GM21423 (cell line): ENCODE measurements around the gene ATIC.

Source experiments
- ATAC-seq: cut with Tn5 transposase; IDR thresholded peaks from one replicate; pipeline ENCODE4 v1.9.1; 2021; ENCODE audit warnings: mild to moderate bottlenecking, moderate library complexity; ENCODE audit not compliant: unreplicated experiment

The ATIC gene

DNA sequence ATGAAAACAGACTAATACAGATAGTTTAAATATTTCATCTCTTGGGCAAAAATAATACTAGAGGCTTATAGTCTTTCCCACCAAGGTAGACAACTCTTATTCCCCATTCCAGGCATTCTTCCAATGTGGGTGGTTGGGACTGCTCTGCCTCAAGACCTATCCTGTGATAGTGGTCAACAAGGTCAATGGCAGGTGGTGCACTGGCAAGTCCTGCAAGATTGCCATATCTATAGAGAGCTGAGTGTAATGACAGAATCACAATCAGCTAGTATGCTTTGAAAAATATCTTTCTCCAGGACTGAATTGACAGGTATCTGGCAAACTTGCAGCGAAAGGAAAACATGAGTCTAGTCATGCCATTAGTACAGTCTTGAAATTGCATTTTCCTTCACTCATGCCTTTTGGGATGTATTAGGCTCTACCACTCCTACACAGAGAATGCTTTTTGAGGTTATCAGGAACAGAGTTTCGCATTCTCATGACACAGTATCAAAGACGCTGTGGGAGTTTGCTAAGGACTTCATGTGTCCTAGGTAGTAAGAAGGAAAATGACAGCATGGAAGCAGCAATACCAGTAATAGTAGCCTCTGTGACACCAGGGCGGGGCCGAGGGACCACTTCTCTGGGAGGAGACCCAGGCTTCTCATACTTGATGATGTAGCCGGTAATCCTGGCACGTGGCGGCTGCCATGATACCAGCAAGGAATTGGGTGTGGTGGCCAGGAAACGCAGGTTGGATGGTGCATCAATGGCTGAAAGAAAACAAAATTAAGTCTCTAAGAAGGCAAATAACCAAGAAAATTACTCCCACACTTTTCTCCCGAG is 63.0 kb downstream of the ATIC start:
- ATAC-seq: no peak

GRCh38 chr2:215375467-215375830 is 63.6 kb downstream of the ATIC start:
- no peak for ATAC-seq

DNA sequence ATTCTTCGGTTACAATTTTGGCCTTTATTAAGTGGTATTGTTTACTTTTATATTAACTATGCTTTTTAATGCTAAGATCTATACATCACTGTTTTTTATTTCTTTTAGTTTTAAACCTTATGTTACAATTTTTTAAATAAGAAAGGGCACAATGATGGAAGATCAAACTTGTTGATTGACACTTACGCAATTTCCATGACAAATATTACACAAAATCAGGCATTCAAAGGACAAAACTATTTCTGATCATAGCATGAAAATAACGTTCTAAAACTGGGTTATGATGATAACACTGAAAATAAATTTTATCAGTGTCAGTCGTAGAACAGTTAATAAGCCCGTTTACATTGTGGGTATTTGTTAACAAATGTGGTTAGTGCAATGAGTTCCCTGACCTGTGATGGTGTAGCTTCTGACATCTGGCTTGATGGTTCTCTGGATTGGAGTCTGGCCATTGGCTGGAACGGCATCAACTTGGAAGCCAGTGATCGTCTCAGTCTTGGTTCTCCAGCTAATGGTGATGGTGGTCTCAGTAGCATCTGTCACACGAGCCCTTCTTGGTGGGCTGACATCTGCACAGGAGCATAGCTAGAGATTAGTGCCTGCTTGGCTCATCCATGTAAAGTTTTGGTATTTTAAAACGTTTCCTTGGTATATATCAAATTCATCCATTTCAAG is 64.4 kb downstream of the ATIC start:
- ATAC-seq: no peak

- ATAC-seq: no peak
These were observed 65.4 kb downstream of the ATIC start for GRCh38 chr2:215377283-215377682.

DNA sequence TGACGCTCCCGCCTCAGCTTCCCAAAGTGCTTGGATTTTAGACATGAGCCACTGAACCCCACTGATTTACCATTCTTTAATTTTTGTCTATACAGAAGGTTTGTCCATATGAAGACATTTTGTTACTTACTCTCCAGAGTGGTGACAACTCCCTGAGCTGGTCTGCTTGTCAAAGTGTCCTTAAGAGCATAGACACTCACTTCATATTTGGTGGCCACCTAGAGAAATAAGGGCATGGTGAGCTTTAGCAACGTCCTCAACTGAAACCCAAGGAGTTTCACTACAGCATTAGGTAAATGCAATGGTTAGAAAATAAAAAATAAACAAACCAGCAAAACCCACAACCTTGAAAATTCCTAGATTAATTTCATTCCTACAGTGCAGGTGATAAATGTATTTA is 66.2 kb downstream of the ATIC start:
- ATAC-seq: no peak

DNA sequence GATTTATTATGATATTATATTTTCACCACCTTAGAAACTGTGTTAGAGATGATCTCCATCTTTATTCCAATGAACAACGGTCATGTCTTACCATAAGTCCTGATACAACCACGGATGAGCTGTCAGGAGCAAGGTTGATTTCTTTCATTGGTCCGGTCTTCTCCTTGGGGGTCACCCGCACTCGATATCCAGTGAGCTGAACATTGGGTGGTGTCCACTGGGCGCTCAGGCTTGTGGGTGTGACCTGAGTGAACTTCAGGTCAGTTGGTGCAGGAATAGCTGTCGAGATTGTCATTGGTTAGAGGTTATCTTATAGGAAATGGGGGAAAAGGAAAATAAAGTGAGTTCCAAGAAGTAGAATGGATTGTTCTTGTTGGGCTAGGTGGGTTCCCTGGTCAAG is 67.2 kb downstream of the ATIC start:
- no peak for ATAC-seq

- no peak for ATAC-seq
These were observed 68.1 kb downstream of the ATIC start for GRCh38 chr2:215379948-215380347.

DNA sequence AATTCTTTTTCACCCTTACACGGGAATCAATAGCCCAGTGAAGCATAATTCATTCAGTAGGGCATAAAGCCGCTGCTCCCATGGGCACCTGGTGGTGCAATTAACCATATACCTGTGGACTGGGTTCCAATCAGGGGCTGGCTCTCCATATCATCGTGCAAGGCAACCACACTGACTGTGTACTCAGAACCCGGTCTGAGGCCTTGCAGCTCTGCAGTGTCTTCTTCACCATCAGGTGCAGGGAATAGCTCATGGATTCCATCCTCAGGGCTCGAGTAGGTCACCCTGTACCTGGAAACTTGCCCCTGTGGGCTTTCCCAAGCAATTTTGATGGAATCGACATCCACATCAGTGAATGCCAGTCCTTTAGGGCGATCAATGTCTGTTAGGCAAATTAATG is 68.8 kb downstream of the ATIC start:
- no peak for ATAC-seq

- ATAC-seq: no peak
These were observed 70.2 kb downstream of the ATIC start for GRCh38 chr2:215382011-215382410.

DNA sequence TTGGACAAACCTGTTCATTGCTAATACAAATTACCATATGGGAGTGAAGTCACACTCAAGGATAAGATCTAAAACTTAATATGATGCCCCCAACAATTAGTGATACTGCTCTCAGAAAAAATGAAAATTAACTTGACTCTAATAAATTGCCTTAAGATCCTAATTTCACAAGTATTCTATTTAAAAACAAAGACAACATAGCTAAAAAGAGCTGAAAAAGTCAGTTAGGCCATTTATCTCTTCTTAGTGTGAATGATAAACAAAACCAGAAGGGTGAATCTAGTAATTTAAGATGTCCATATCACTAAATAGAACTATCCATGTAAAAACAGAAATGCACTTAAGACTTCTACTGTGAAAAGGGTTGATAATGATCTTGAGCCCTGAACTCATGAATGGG is 70.6 kb downstream of the ATIC start:
- ATAC-seq: no peak

DNA sequence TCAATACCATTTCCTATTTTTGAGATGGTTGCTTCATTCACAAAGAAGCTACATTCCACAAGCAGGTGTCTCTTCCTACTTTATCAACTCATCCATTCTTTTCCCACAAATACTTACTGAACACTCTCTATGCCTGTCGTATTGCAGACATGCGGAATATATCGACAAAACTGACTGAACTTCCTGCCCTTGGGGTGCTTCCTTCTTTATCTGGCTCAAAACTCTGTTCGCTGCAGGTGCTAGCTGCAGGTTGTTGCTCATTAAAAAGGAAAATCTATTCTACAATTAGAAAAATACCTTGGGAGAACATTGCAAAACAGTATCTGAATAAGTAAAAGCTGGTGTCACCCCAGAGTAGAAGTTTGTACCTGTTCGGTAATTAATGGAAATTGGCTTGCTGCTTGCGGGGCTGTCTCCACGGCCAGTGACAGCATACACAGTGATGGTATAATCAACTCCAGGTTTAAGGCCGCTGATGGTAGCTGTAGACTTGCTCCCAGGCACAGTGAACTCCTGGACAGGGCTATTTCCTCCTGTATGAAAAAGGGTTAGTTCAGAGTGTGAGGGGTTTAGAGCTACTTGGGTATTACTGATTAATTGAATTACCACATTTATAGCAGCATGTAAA is 71.9 kb downstream of the ATIC start:
- ATAC-seq: no peak

- no peak for ATAC-seq
These were observed 72.9 kb downstream of the ATIC start for GRCh38 chr2:215384710-215385109.

GRCh38 chr2:215386566-215386965 is 74.7 kb downstream of the ATIC start:
- no peak for ATAC-seq

DNA sequence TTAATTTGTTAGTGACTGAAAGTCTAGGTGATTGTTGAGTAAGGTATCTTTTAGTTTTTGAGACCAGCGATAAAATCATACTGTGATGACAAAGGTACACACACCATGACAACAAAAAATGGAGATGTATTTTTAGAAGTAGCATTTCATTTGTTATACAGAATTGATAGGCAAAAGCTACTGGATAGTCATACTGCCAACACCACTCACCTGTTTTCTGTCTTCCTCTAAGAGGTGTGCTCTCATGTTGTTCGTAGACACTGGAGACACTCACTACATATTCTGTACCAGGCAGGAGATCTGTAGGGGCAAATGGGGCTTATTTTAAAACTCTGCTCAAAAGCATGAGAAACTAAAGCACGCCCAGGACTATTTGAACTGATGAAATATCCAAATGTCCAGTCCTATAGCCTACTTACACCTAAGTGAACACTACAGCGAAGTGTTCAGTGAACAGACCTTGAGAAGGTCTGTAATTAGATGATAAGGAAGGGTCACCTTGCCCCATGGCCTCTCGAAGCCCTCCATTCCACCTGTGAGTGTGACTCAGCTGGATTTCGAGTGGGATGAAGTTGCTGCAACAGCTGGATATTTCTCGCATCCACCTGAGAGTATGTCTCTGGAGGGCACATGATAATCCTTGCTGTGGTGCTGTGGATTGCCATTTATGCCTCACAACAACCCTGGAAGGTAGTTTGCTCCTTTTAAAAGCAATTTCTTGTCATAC is 76.3 kb downstream of the ATIC start:
- ATAC-seq: no peak

GRCh38 chr2:215390550-215390913 is 78.7 kb downstream of the ATIC start:
- ATAC-seq: no peak

GRCh38 chr2:215391531-215391930 is 79.7 kb downstream of the ATIC start:
- ATAC-seq: no peak

DNA sequence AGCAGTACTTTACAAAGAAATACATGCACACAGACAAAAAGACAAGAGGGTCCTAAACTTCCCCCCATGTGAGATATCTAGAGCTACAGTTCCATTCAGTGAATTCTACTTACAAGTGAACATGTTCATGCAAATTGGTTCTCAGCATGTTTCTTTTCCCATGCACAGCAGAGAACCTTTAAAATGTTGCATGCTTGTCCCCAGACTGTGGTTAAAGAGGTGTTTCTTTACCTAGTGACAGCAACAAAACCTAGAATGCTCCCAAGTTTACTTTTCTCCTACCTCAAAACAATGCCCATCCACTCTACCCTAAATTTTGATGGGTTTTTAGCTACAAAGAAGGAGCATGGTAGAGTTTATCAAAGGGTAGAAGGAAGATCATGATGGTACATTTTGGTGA is 80.3 kb downstream of the ATIC start:
- ATAC-seq: no peak

DNA sequence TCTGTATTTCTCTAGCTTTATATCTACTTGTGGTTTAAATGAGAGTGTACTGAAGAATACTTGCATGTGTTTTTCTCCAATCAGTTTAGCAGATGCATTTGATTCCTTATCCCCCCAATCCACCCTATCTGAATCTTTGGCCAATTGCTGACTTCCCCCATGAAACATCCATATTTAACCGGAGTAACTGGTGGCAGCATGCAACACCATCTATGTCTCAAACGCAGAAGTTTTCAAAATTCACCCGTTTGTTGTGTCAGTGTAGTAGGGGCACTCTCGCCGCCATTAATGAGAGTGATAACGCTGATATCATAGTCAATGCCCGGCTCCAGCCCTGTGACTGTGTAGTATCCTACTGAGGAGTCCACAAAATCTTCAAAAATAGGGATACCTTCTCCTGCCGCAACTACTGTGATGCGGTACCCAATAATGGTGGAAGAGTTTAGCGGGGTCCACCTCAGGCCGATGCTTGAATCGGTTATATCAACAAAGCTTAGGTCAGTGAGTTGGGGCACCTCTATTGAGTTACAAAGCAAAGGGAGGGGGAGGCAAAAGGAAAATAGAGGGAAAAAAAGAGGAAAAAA is 80.9 kb downstream of the ATIC start:
- ATAC-seq: no peak

GRCh38 chr2:215394102-215394805 is 82.4 kb downstream of the ATIC start:
- ATAC-seq: no peak

GRCh38 chr2:215395687-215396460 is 84.0 kb downstream of the ATIC start:
- ATAC-seq: no peak
